T-helper 1 cell treated with Interleukin-12 subunit alpha and Interleukin-12 subunit beta and Interleukin-4 antibody, amounts not matched to agents 30 μg/mL and 1 μg/mL, for 36 hours (primary cell): Measurements from ENCODE around the gene KLHL14.

Experiments used
- H3K27ac Mint-ChIP-seq: one replicate; pipeline ENCODE4 v1.8.0; 2021; ENCODE audit warnings: mild to moderate bottlenecking, mixed read lengths
- H3K27me3 Mint-ChIP-seq: one replicate; pipeline ENCODE4 v1.8.0; 2021; ENCODE audit warnings: low read depth, mixed read lengths
- H3K36me3 Mint-ChIP-seq: one replicate; pipeline ENCODE4 v1.8.0; 2021; ENCODE audit warnings: low read depth, mixed read lengths
- H3K4me1 Mint-ChIP-seq: one replicate; pipeline ENCODE4 v1.8.0; 2021; ENCODE audit warnings: low read depth, mixed read lengths
- H3K4me3 Mint-ChIP-seq: one replicate; pipeline ENCODE4 v1.8.0; 2021; ENCODE audit warnings: mild to moderate bottlenecking, moderate library complexity, mixed read lengths
- H3K9me3 Mint-ChIP-seq: one replicate; pipeline ENCODE4 v1.8.0; 2021; ENCODE audit warnings: mixed read lengths

The KLHL14 gene

DNA sequence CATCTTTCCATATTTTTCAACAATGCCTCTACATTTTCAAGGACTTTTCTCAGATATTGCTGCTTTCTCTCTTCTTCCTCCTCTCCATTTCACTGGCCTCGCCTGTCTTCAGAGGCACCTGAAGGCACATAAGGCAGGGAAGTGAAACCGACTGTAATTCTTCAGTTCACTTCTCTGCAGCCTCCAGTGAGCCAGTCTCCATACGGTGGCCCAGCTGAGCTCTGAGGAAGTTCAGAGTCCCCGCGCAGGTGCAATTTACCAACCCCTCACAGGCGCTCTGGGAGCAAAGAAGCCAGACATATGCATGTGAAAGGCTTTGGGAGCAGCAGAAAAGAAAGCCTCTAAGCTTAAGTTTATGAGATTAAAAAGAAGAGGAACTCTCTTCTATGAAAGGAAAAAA lies 12.4 kb downstream of the KLHL14 start:
- H3K9me3 Mint-ChIP-seq, result no peaks in the 10 kb centered on the region
- H3K4me3 Mint-ChIP-seq, result no peak overlapping the region
- H3K4me1 Mint-ChIP-seq, result peaks cover 4% of the 10 kb centered on the region
- no peaks in the 10 kb centered on the region for H3K36me3 Mint-ChIP-seq
- H3K27ac Mint-ChIP-seq, result no peak overlapping the region
- H3K27me3 Mint-ChIP-seq, result no peaks in the 10 kb centered on the region

GRCh38 chr18:32759611-32760167 lies 13.1 kb downstream of the KLHL14 start:
- H3K4me3 Mint-ChIP-seq, result no peak overlapping the region
- peaks cover 4% of the 10 kb centered on the region for H3K4me1 Mint-ChIP-seq
- no peaks in the 10 kb centered on the region for H3K27me3 Mint-ChIP-seq

GRCh38 chr18:32754508-32755263 lies 18.1 kb downstream of the KLHL14 start:
- no peaks in the 10 kb centered on the region for H3K4me1 Mint-ChIP-seq
- no peak overlapping the region for H3K4me3 Mint-ChIP-seq
- no peak overlapping the region for H3K27ac Mint-ChIP-seq
- no peaks in the 10 kb centered on the region for H3K27me3 Mint-ChIP-seq
- no peaks in the 10 kb centered on the region for H3K36me3 Mint-ChIP-seq
- no peaks in the 10 kb centered on the region for H3K9me3 Mint-ChIP-seq

More at GRCh38 chr18:32759611-32760167, 13.1 kb downstream of the KLHL14 start:
- no peaks in the 10 kb centered on the region for H3K36me3 Mint-ChIP-seq
- no peaks in the 10 kb centered on the region for H3K9me3 Mint-ChIP-seq
- H3K27ac Mint-ChIP-seq, result no peak overlapping the region

DNA sequence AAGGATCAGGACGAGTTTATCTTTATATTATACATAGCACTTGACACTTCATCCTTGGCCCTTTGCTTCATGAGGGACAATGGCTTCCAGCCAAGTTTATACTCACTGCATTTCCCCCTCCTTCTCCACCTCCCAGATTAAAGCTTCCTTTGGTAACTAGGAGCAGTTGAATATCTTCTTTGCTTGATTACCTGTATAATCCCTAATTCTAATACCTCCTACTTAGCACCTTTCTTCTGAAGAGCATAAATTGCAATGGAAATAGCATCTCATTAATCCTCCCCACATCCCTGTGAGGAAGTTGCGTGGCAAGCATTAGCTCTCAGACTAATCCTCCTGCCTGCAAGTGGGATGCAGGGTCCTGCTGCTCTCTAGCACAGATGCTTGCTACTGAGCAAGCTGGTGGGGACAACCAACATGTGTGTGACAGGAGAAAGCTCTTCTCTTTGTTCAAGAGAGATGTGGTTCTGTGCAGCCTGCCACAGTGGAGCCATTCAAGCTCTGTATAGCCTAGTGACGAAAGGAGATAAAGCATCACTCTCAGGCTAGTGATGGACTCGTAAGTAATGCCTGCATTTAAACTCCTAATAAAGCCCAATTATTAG lies 19.1 kb downstream of the KLHL14 start:
- no peaks in the 10 kb centered on the region for H3K9me3 Mint-ChIP-seq
- H3K4me1 Mint-ChIP-seq, result no peaks in the 10 kb centered on the region
- H3K27me3 Mint-ChIP-seq, result no peaks in the 10 kb centered on the region
- H3K27ac Mint-ChIP-seq, result no peak overlapping the region
- no peak overlapping the region for H3K4me3 Mint-ChIP-seq
- H3K36me3 Mint-ChIP-seq, result no peaks in the 10 kb centered on the region

GRCh38 chr18:32750328-32750727 lies 22.5 kb downstream of the KLHL14 start:
- no peaks in the 10 kb centered on the region for H3K36me3 Mint-ChIP-seq
- H3K4me3 Mint-ChIP-seq, result no peak overlapping the region
- H3K9me3 Mint-ChIP-seq, result no peaks in the 10 kb centered on the region
- H3K27me3 Mint-ChIP-seq, result no peaks in the 10 kb centered on the region
- no peaks in the 10 kb centered on the region for H3K4me1 Mint-ChIP-seq
- H3K27ac Mint-ChIP-seq, result no peak overlapping the region

DNA sequence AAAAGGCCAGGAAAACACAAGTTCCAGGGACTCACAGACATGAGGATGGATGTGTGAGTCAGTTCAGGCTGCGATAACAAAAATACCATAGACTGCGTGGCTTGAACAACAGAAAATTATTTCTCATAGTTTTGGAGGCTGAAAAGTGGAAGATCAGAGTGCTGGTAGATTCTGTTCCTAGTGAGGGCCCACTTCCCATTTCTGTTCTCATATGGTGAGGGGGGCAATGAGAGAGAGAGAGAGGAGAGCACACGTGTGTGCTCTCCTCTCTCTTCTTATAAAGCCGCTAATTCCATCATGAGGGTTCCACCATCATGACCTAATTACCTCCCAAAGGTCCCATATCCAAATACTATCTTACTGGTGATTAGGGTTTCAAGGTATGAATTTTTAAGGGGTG lies 23.0 kb downstream of the KLHL14 start:
- H3K27me3 Mint-ChIP-seq, result no peaks in the 10 kb centered on the region
- H3K9me3 Mint-ChIP-seq, result no peaks in the 10 kb centered on the region
- H3K4me1 Mint-ChIP-seq, result no peaks in the 10 kb centered on the region
- no peaks in the 10 kb centered on the region for H3K36me3 Mint-ChIP-seq
- no peak overlapping the region for H3K27ac Mint-ChIP-seq
- no peak overlapping the region for H3K4me3 Mint-ChIP-seq

DNA sequence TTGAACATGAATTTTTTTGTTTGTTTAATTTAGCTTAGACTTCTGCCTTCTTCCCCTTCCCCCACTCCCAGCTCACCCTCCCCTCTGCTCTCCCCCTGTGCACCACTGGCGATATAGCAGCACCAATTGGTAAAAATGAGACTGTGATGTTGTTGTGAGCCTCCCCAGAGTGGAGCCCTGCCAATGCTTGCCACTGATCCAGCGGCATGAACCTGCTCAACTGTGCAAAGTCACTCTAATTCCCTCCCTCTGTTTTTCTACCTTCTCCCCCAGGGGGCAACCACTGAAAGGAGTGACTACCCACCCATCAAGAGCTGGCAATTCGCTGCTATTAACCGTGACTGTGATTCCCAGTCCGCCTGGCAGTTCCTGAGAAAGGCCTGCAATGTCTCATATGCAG lies 30.2 kb downstream of the KLHL14 start:
- H3K27ac Mint-ChIP-seq, result no peak overlapping the region
- no peaks in the 10 kb centered on the region for H3K27me3 Mint-ChIP-seq
- H3K9me3 Mint-ChIP-seq, result no peaks in the 10 kb centered on the region
- no peaks in the 10 kb centered on the region for H3K36me3 Mint-ChIP-seq
- no peak overlapping the region for H3K4me3 Mint-ChIP-seq
- no peaks in the 10 kb centered on the region for H3K4me1 Mint-ChIP-seq

DNA sequence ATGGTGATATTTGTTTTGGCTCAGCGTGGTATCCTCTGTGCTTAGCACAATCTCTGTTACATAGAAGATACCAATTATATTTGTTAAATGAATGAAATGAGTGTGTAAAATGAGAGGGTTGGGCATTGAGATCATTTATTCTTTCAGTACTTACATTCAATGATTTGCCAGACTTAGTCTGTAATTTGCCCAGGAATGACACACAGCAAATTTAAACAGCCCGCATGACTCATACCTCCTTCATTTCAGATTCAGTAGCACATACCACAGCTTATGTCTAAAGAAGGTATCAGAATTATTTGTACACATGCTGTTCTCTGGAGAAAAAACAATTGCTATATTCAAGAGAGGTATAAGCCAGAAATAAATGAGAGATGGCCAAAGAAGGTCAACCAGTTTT lies 37.0 kb downstream of the KLHL14 start:
- H3K27ac Mint-ChIP-seq, result no peak overlapping the region
- H3K36me3 Mint-ChIP-seq, result no peaks in the 10 kb centered on the region
- peaks cover 4% of the 10 kb centered on the region for H3K27me3 Mint-ChIP-seq
- no peak overlapping the region for H3K4me3 Mint-ChIP-seq
- no peaks in the 10 kb centered on the region for H3K9me3 Mint-ChIP-seq
- H3K4me1 Mint-ChIP-seq, result peaks cover 1% of the 10 kb centered on the region

- Mint-ChIP-seq H3K4me1 (peaks cover 2% of the 10 kb centered on the region), H3K9me3 (no peaks in the 10 kb centered on the region), H3K27ac (no peak overlapping the region), H3K36me3 (no peaks in the 10 kb centered on the region), H3K4me3 (no peak overlapping the region), H3K27me3 (peaks cover 9% of the 10 kb centered on the region)
Observed at GRCh38 chr18:32734442-32734841, 38.4 kb downstream of the KLHL14 start.

- Mint-ChIP-seq H3K9me3 (no peaks in the 10 kb centered on the region), H3K27ac (no peak overlapping the region), H3K27me3 (peaks cover 9% of the 10 kb centered on the region), H3K36me3 (no peaks in the 10 kb centered on the region), H3K4me1 (peaks cover 2% of the 10 kb centered on the region), H3K4me3 (no peak overlapping the region)
Observed at GRCh38 chr18:32732165-32732564, 40.7 kb downstream of the KLHL14 start.

DNA sequence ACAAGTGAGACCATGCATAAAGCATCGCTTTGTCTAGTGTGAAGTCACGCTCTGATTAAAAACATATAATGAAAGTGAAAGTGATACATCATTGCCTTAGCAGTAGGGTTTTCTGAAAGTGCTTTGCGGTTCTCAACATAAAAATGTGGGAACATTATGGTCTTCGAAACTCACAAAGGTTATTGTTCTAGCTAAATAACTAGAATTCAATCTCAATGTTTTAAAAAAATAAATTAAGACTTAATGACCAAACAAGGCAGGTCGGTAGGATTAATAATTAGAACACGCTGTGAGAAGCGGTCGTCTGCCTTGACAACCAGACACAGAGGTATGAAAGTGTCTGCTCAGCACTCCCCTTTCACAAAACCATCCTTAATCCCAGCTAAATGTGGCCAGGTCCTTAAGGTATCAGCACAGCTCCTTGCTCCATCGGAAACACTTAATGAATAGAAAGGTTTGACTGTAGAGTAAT lies 42.2 kb downstream of the KLHL14 start:
- no peaks in the 10 kb centered on the region for H3K36me3 Mint-ChIP-seq
- H3K4me3 Mint-ChIP-seq, result no peak overlapping the region
- no peak overlapping the region for H3K27ac Mint-ChIP-seq
- peaks cover 9% of the 10 kb centered on the region for H3K27me3 Mint-ChIP-seq
- no peaks in the 10 kb centered on the region for H3K9me3 Mint-ChIP-seq
- H3K4me1 Mint-ChIP-seq, result peaks cover 2% of the 10 kb centered on the region

DNA sequence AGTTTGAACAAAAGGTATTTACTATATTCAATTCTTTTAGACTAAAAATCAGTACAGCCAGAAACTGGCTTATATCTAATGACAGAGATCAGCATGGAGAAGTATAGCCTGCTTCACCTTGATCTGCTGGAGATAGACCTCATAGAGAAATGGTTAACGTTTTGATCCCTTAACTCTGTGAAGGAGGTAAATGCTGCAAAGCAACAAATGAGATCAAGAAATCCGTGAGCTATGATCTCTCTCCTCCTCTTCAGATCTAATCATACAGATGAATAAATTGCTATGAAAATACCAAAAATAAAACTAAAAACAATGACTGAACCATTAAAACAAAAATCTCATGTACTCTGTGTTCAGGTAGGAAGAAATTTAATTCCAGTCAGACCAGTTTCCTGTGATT lies 42.8 kb downstream of the KLHL14 start:
- no peak overlapping the region for H3K27ac Mint-ChIP-seq
- no peaks in the 10 kb centered on the region for H3K9me3 Mint-ChIP-seq
- H3K36me3 Mint-ChIP-seq, result no peaks in the 10 kb centered on the region
- H3K4me3 Mint-ChIP-seq, result no peak overlapping the region
- H3K27me3 Mint-ChIP-seq, result peaks cover 5% of the 10 kb centered on the region
- H3K4me1 Mint-ChIP-seq, result peaks cover 2% of the 10 kb centered on the region

DNA sequence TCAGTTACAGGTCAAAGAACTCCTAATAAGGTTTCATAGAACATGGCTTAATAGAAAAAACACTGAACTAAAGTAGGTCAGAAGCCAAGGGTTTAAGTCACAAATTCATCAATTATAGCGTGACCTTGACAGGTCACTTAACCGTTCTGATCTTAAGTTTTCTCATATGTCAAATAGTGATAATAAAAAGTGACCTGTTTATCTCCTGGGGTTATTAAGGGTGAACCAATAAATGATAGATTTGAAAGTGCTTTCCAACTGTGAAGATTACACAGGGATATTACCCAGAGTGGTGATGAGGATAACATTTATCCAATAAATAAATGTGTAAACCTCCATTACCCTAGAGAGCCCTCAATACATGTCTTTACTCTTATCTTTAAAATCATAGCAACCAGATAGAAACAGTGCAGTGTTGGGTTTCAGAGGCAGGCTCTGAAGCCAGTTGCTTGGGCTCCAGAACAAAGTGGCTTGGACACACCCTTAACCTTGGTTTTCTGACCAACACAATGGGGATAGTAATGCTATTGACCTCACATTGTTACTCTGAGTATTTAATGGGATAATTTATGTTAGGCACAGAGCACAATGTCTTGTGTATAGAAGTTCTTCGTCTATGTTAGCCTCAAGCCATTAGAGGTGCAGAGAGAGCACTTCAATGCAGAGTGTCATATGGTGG lies 48.6 kb downstream of the KLHL14 start:
- H3K4me1 Mint-ChIP-seq, result no peaks in the 10 kb centered on the region
- no peaks in the 10 kb centered on the region for H3K27me3 Mint-ChIP-seq
- no peak overlapping the region for H3K27ac Mint-ChIP-seq
- H3K36me3 Mint-ChIP-seq, result no peaks in the 10 kb centered on the region
- no peaks in the 10 kb centered on the region for H3K9me3 Mint-ChIP-seq
- H3K4me3 Mint-ChIP-seq, result no peak overlapping the region

DNA sequence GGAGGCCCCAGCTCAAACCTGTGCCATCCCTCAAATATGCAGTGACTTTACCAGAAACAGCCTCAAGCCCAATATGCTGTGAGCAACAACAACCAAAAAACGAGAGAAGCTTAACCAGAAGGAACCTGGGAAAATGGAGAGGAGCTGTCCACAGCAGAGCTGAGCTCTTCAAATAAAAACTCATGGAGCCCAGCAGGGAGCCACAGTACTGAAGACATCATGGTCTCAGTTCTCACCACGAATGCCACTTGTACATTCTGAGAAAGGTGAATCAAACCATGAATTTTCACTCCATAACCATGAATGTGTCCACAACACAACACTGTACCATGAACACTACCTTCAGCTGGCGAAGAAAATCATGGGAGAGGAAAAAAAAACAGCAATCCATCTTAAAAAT lies 50.5 kb downstream of the KLHL14 start:
- Mint-ChIP-seq H3K36me3 (no peaks in the 10 kb centered on the region), H3K4me3 (no peak overlapping the region), H3K27me3 (no peaks in the 10 kb centered on the region), H3K4me1 (no peaks in the 10 kb centered on the region), H3K9me3 (no peaks in the 10 kb centered on the region), H3K27ac (no peak overlapping the region)

- H3K27ac Mint-ChIP-seq, result no peak overlapping the region
- no peaks in the 10 kb centered on the region for H3K4me1 Mint-ChIP-seq
- no peak overlapping the region for H3K4me3 Mint-ChIP-seq
- no peaks in the 10 kb centered on the region for H3K9me3 Mint-ChIP-seq
- no peaks in the 10 kb centered on the region for H3K27me3 Mint-ChIP-seq
- no peaks in the 10 kb centered on the region for H3K36me3 Mint-ChIP-seq
Observed at GRCh38 chr18:32717126-32717525, 55.7 kb downstream of the KLHL14 start.
